Stimulated activated CD8-positive, alpha-beta memory T cell treated with anti-CD3 and anti-CD28 coated beads, Interleukin-15, amount 100 ng/mL, for 48 hours (primary cell): Measurements from ENCODE around the gene TAL1.
A peak's percentile ranks its signal among the peaks of the same experiment; 100 is the strongest.

Source experiments
- DNase-seq, 2 donors: peaks; one replicate each; pipeline ENCODE4 v3.0.0-alpha.2; 2020; ENCODE audit warnings: low read depth in 2 of 2

TAL1 gene

DNA sequence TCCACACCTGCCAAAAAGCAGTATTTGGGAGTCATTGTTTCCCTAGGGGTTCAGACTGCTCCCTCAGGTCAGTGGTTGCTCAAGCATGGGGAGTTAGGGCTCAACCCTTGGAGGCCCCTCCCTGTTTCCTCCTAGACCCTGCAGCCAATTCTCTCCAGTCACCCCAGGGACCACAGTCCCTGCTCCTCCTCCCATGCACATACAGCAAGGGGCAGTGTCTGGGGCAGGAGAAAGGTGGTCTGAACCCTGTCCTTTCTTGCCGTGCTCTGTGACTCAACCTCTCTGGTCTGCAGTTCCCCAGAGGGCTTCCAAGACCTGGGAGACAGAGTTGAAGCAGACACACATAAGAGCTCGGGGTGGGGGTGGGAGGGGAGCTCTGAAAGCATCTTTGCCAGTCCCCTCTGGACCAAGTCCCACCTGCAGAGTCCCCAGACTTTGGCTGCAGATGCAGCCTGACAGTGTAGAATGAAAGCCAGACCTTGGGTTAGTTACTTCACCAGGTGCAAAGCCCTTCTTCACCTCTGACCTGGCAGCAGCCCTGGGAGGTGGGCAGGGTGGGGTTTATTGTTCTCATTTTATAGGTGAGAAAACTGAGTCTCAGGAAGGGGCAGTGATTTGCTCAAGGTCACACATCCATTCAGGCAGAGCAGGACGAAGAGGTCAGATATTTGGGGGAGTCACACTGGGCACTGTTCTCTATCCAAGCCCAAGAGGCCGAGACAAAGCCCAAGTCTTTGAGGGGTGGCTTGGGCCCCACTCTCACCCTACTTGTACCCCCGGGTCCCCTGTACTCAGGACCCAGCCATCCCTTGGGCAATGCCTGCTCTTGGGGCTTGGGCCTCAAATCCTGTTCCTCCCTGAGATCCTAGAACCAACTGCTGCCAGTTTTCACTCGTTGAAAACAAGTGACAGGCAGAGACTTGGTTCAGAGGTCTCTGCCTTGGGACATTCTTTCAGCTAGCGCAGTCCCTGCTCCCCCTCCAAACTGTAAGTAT lies 42.9 kb downstream of the TAL1 start:
- no peak for DNase-seq

DNA sequence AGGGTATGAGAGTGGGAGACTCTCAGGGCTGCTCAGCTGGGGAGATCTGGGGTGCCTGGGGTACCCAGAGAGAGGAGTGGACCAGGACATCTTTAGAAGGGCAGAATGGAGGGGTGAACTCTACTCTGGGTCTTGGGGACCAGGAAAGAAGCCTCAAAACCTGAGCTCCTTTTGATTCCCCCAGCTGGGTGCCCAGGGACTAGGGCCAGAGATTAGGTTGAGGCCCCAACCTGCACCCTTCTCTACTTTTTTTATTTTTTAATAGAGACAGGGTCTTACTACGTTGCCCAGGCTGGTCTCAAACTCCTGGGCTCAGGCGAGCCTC lies 44.1 kb downstream of the TAL1 start:
- DNase-seq: no peak

DNA sequence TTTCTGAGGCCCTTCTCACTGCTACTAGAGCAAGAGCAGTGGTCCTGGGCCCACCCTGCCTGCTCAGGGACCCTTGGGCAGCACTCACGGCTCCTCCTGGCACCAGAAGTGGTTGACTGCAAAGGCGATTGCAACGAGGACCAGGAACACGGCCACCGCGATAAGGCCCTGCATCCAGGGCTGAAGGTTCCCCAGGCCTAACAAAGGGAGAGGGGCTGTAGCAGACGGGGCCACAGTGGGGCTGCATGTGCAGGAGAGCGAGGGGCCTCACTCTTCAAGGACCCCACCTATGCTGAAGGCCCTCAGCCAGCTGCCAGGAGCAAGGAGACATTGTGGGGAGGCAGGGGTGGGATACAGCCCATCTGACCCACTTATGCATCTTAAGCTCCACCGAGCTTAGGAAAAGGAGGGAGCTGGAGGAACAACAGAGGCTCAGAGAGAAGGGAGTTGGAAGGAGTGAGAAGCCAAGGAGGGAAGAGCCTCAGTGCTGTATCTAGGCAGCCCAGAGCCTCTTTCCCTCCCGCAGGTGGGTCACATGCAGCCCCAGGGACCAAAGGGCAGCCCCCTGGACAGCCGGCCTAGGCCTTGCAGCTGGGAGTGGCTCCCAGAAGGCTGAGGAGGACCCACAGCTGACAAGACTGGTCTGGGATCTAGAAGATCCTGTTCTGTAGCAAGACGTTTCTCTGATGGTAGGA lies 44.6 kb downstream of the TAL1 start:
- DNase-seq: no peak

- no peak for DNase-seq
These were observed 45.5 kb downstream of the TAL1 start for GRCh38 chr1:47186267-47187185.

GRCh38 chr1:47184822-47185677 lies 47.0 kb downstream of the TAL1 start:
- DNase-seq: no peak

DNA sequence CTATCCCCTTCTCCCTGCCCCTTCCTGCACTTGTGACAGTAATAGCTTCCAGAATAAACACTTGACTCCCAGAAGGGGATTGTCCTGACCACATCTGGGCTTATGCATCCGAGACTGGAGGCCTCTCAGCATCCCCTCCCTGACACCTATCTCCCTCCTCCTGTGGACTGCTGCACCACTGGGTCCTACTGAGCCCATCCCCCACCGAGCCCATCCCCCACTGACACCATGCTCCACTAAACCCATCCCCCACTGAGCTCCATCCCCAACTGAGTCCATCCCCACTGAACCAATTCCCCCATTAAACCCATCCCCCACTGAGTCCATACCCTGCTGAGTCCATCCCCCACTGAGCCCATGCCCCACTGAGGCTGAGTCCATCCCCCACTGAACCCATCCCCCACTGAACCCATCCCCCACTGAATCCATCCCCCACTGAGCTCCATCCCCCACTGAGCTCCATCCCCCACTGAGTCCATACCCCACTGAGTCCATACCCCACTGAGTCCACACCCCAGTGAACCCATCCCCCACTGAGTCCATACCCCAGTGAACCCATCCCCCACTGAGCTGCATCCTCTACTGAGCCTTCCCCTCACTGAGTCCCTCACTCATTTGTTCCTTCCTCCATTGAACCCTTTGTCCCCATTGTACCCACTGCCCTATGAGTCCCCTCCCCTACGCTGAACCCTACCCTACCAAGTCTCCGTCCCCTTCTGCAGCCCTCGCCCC lies 47.8 kb downstream of the TAL1 start:
- DNase-seq: no peak

GRCh38 chr1:47183308-47184089 lies 48.5 kb downstream of the TAL1 start:
- DNase-seq: no peak

GRCh38 chr1:47182676-47183235 lies 49.3 kb downstream of the TAL1 start:
- DNase-seq: no peak

- no peak for DNase-seq
These were observed 49.9 kb downstream of the TAL1 start for GRCh38 chr1:47181955-47182675.

DNA sequence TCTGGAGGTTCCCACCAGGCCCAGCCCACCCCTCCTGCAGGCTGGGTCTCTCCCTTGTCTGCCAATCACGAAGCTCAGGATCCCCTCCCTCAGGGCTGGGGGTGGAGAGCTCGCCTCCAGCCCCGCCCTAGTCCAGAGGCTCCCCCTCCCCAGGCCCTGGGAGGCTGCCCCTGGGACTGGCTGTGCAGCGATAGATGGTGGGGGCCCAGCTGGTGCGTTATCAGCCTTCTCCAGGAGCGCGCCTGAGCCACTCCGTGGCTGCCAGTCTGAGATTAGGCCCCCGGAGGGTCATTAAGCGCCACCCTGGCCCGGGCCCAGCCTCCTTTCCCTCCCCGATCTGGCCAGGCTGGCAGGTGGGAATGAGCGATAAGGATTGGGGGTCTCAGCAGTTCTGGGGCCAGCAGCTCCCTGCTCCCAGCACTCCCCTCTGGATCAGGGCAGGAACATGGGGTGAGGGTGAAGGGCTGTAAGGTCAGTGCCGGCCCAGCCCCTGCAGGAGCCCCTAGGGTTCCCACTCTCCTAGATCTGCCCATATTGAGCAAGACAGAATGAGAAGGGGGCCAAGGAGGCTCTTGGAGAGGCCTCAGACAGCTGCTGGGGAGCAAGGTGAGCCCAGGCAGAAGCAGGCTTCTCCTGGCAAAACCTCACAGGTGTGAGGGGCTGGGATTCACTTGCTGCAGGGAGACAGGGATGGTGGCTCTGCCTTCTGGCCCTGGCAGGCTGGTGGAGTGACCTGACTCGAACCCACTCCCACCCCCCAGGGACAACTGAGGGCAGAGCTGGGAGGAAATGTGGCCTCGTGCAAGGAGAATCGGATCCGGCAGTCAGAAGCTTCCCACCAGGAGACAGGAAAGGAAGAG lies 50.7 kb downstream of the TAL1 start:
- DNase-seq: no peak

GRCh38 chr1:47180603-47181094 lies 51.4 kb downstream of the TAL1 start:
- no peak for DNase-seq

GRCh38 chr1:47179988-47180563 lies 51.9 kb downstream of the TAL1 start:
- DNase-seq: no peak

GRCh38 chr1:47179017-47179987 lies 52.7 kb downstream of the TAL1 start:
- peak; percentile 74 to 75 for DNase-seq

GRCh38 chr1:47178654-47179016 lies 53.4 kb downstream of the TAL1 start:
- DNase-seq: no peak

DNA sequence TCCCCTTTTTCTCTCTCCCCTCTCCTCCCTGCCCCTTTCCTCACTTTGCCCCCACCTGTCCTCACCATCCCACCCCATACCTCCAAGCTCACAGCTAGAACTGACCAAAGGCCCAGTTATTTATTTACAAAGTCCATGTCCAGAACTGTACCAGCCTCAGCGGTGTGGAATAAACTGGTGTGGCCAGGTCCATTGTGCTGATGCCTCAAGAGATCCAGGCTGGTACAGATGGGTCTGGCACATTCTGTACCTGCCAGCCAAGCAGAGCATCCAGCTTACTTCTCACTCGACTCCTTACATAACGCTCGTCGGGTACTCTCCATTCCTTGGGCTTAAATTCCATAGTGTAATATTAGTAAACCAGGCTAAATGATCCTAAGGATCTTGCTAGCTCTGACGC lies 54.0 kb downstream of the TAL1 start:
- DNase-seq: no peak
